ENCODE measurements around the gene TSKS. TPM values are rescaled to one million over a fixed set of nuclear protein-coding genes. Genes with fewer than 3 reads are reported as not detected.

The TSKS gene
- total RNA-seq, 4 donors from 2014 or later = 0.32 to 12.7 (median 0.82) TPM; not detected in 1

- H3K36me3 ChIP-seq = no peaks in the 10 kb centered on the region
- no peak overlapping the region for H3K4me3 ChIP-seq
- no peak for TF ChIP-seq EP300 (IDR thresholded peaks at IDR 0.05; ENCODE audit: low read depth)
- in situ Hi-C loops (cut with MboI; ENCODE audit: low pct_ligation_motif_present in 1 of 4, low pct_unique_long_range_greater_than_20kb in 1 of 4, low sequenced_read_pairs in 3 of 4) = no loop called here
- no peaks in the 10 kb centered on the region for H3K9me3 ChIP-seq
- no peak overlapping the region for H3K27ac ChIP-seq
- H3K4me1 ChIP-seq = no peaks in the 10 kb centered on the region
- no peaks in the 10 kb centered on the region for H3K27me3 ChIP-seq
- WGBS, 2 donors (ENCODE audit: low coverage in 1 of 2) = 63 to 67% methylated on average over 1 of the region's 1 CpG
- DNase-seq = no peak
- intact Hi-C loops (cut with DNase I; ENCODE audit: low total_unique reads) = no loop called here
Observed at GRCh38 chr19:49749771-49750170, 13.3 kb downstream of the TSKS start.

DNA sequence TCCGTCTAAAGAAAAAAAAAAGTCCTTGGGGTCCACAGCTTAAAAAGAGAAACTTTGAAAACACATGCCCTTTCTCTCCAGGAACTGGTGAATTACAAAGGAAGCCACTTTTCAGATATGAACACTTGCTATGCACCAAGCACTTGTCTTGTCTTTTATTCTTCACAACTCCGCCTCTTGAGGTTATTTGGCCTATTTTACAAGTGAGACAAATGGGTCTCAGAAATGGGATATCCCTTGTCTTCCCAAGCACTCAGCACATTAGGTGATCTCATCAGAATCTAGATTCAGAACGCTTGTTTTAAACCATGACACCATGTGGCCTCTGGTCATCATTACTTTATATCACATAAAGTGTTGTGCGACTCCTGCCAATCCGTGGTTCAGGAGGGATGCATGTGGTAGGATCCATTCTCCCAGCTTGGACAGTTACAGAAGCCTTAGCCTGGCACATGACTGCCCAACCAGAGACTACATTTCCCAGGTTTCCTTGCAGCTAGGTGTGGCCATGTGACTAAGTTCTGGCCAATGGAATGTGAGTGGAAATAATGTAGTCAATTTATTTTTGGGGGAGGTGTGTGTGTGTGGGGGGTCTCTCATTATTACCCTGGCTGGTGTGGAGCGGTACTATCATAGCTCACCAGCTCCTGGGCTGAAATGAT lies 13.9 kb downstream of the TSKS start:
- no peaks in the 10 kb centered on the region for H3K27me3 ChIP-seq
- no peak overlapping the region for H3K4me3 ChIP-seq
- no peaks in the 10 kb centered on the region for H3K36me3 ChIP-seq
- intact Hi-C loops (cut with DNase I; ENCODE audit: low total_unique reads) = no loop called here
- H3K4me1 ChIP-seq = no peaks in the 10 kb centered on the region
- H3K27ac ChIP-seq = no peak overlapping the region
- in situ Hi-C loops (cut with MboI; ENCODE audit: low pct_ligation_motif_present in 1 of 4, low pct_unique_long_range_greater_than_20kb in 1 of 4, low sequenced_read_pairs in 3 of 4) = no loop called here
- 80 to 91% methylated on average over 3 to 6 of the region's 6 CpGs for WGBS, 2 donors (ENCODE audit: low coverage in 1 of 2)
- no peaks in the 10 kb centered on the region for H3K9me3 ChIP-seq
- DNase-seq = no peak
- no peak for TF ChIP-seq EP300 (IDR thresholded peaks at IDR 0.05; ENCODE audit: low read depth)
- TF ChIP-seq CTCF (IDR thresholded peaks at IDR 0.05) = no peak
- no peak for TF ChIP-seq POLR2AphosphoS5 (IDR thresholded peaks at IDR 0.05)
- no peak for TF ChIP-seq POLR2A (IDR thresholded peaks at IDR 0.05)

DNA sequence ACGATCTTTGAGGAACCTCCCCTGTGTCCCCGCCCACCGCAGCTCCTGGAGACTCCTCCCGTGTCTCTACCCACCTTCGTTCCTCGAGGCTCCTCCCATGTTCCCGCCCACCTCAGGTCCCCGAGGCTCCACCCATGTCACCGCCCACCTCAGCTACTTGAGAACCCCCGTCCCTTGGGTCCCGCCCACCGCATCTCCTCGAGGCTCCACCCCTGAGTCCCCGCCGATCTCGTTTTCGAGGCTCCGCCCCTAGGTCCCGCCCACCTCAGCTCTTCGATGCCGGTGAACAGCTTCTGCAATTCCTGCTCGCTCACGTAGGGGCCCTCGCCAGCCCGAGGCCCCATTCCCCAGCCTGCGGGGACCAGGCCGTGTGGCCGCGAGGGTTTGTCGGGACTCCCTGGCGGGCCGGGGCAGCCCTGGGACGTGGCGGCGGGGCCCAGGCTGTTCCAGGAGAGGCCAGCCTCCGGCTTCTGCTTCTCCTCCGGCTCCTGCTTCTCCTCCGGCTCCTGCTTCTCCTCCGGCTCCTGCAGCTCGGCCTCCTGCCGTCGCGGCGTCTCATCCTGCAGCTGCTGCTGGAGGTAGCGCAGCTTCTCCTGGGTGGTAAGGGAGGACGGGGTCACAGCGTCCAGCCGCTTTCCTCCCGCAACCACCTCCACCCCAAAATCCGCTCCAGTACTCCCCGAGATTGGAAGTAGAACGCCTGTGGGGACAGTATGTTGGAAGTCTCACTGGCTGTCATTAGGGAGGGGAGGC lies 16.7 kb downstream of the TSKS start:
- H3K27ac ChIP-seq = no peak overlapping the region
- in situ Hi-C loops (cut with MboI; ENCODE audit: low pct_ligation_motif_present in 1 of 4, low pct_unique_long_range_greater_than_20kb in 1 of 4, low sequenced_read_pairs in 3 of 4) (no loop called here), intact Hi-C loops (cut with DNase I; ENCODE audit: low total_unique reads) (no loop called here)
- peak; percentile 41 for DNase-seq
- TF ChIP-seq EP300 (IDR thresholded peaks at IDR 0.05; ENCODE audit: low read depth) (no peak), CTCF (IDR thresholded peaks at IDR 0.05) (no peak), POLR2AphosphoS5 (IDR thresholded peaks at IDR 0.05) (no peak), POLR2A (IDR thresholded peaks at IDR 0.05) (no peak)
- H3K4me3 ChIP-seq = no peak overlapping the region
- H3K36me3 ChIP-seq = no peaks in the 10 kb centered on the region
- no peaks in the 10 kb centered on the region for H3K9me3 ChIP-seq
- 55 to 71% methylated on average over 4 to 52 of the region's 52 CpGs for WGBS, 2 donors (ENCODE audit: low coverage in 1 of 2)
- no peaks in the 10 kb centered on the region for H3K27me3 ChIP-seq
- H3K4me1 ChIP-seq = no peaks in the 10 kb centered on the region

DNA sequence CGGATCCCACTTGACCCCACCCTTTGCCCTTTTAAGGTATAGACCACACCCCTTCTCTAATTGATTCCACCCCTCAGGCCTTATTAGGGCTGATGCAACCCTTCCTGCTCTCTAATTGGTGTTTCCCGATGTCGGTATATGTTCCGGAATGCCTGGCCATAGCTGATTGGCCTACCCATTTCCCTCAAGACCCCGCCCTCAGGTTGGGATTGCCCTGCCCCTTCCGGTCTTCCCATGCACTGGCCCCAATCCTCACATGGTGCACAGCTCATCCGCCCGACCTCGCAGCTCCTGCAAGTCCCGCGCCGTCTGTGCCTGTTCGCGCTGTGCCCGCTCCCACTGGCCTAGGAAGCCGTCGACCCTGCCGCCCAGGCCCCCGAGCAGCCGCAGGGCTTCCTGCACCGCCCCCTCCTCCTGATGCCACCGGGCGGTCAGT lies 18.1 kb downstream of the TSKS start:
- H3K9me3 ChIP-seq = no peaks in the 10 kb centered on the region
- no peak for DNase-seq
- H3K27me3 ChIP-seq = no peaks in the 10 kb centered on the region
- H3K36me3 ChIP-seq = no peaks in the 10 kb centered on the region
- H3K4me1 ChIP-seq = no peaks in the 10 kb centered on the region
- in situ Hi-C loops (cut with MboI; ENCODE audit: low pct_ligation_motif_present in 1 of 4, low pct_unique_long_range_greater_than_20kb in 1 of 4, low sequenced_read_pairs in 3 of 4) = no loop called here
- no peak overlapping the region for H3K27ac ChIP-seq
- TF ChIP-seq POLR2A (IDR thresholded peaks at IDR 0.05) = no peak
- no peak for TF ChIP-seq CTCF (IDR thresholded peaks at IDR 0.05)
- no peak for TF ChIP-seq POLR2AphosphoS5 (IDR thresholded peaks at IDR 0.05)
- no peak for TF ChIP-seq EP300 (IDR thresholded peaks at IDR 0.05; ENCODE audit: low read depth)
- 91 to 93% methylated on average over 18 to 23 of the region's 23 CpGs for WGBS, 2 donors (ENCODE audit: low coverage in 1 of 2)
- intact Hi-C loops (cut with DNase I; ENCODE audit: low total_unique reads) = no loop called here
- no peak overlapping the region for H3K4me3 ChIP-seq
